HG03045 (cell line): ENCODE measurements around the gene RPL37A.

Source experiments
- ATAC-seq: cut with Tn5 transposase; IDR thresholded peaks from one replicate; pipeline ENCODE4 v1.9.1; 2021; ENCODE audit warnings: mild to moderate bottlenecking, moderate library complexity; ENCODE audit not compliant: unreplicated experiment

The RPL37A gene

DNA sequence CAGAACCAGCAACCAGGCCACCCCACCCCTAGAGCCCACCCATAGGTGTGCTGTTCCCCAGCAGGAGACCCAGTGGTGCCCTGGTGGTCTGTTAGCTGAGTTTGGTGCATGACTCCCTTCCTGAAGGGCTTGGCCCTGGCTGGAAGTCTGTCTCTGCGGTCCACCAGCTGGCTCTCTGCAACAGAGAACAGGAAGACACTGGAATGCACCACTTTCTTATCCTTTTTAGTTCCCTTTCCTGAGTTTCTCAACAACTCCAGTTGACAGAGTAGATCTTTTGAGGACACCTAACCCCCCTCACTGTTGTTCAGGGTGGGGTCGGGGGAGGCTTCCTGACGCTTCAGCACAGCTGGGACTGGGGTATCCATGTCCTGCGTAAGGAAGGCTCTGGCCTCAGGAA is 11.9 kb upstream of the RPL37A start:
- ATAC-seq: no peak

DNA sequence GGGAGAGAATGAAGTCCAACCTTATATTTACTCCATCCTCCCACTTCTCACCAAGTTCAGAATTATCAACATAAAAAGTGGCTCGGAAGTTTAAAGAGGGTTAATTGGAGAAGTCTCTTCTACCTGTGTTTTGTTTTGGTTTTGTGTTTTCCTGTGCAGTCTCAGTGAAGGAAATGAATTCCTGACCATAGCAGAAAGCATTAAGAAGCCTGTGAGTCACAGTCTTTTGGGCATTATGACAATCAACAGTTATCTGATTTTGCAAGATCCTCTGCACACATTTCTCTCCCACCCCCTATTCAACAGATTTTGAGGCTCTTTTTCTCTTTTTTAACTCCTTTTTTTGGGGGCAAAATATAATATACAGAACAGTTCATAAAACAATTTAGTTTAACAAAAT is 8.6 kb upstream of the RPL37A start:
- no peak for ATAC-seq

DNA sequence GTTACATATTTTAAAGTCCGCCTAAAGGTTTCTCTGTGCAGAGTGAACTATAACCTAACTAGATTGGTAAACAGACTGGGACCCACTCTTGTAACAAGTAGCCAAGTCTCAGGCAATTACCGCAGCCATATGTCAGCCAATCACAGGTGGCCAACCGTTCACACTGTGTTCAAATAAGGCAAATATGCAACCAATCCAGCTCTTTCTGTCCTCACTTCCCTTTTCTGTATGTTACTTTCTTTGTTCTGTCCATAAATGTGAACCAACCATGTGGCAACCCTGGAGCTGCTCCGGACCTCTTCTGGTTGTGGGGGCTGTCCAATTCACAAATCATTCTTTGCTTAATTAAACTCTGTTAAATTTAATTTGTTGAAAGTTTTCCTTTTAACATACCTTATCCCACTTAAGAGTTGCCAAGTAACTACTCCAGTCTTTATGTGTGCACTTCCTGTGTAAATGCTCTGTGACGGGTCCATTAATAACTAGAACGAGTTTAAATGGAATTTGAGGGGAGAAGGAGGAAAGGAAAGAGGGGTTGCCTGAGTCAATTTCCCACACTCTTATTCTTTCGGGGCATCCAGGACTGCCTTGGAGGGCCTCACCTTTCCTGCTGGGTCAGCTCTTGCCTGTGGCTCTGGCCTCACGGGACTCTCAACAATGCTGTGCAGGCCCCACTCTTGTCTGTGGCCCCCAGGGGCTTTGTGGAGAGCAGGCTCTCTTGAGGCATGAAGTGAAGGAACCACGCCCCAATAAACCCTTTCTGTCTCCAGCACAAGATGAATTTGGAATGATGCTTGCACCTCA is 6.6 kb upstream of the RPL37A start:
- ATAC-seq: peak; percentile 94

DNA sequence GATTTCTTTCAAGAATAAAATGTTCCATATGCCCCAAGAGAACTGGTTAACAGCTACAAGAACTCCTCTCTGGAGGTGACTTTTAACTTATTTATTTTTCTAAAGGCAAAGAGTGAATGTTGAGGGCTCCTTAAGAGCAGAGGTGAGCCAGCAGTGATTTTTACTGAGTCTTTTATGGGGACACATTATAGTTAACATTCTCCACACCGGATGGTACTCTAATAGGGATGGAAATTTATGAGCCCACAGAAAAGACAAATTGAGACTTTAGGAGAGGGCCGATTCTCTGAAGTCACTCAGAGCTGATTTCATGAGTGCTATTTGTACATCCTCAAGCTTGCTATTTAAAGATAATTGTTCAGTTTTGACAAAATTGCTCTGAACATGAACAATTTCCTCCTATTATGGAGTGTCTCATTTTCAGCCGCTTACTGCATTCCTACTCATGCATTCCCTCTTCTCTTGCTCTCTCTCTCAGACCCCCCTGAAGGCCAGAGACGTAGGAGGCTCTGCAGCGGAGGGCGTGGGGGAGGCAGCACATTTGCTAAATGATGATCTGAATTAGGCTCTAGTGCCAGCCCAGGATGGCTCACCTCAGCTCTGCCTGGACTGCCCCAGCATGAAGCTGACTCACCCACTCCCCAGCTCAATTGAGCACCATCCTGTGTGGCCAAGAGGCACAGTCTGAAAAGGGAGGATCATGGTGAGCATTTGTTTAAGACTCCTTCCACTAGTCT is 5.9 kb upstream of the RPL37A start:
- no peak for ATAC-seq

DNA sequence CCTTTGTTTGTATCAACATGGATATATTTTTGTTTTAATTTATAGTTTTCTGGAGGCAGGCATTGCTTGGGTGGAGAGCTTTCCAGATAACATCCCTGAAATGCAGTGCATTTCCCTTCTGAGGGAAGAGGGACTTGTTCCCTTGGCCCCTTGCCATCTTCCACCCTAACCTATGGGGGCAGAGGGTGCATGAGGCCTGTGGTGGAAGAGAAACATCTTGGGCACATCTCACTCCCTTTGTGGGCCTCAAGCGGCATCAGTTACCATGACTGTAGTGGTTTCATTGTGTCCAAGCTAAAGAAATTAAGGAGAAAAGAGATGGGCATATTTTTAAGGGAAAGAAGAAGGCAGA is 5.3 kb upstream of the RPL37A start:
- ATAC-seq: no peak

DNA sequence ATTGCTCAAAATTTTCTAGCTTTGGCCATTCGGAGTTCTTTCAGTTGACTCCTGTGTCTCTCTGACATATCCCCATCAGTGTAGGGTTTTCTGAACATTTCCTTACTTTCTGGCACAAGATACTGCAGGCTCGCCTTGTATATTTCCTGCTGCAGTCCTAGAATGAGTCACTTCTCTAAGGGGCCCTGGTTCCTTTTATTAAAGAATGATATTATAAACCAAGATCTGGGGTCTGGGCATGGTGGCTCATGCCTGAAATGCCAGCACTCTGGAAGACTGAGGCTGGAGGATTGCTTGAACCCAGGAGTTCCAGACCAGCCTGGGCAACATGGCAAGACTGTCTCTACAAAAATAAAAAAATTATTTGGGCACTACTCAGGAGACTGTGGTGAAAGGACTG is 3.0 kb upstream of the RPL37A start:
- no peak for ATAC-seq

DNA sequence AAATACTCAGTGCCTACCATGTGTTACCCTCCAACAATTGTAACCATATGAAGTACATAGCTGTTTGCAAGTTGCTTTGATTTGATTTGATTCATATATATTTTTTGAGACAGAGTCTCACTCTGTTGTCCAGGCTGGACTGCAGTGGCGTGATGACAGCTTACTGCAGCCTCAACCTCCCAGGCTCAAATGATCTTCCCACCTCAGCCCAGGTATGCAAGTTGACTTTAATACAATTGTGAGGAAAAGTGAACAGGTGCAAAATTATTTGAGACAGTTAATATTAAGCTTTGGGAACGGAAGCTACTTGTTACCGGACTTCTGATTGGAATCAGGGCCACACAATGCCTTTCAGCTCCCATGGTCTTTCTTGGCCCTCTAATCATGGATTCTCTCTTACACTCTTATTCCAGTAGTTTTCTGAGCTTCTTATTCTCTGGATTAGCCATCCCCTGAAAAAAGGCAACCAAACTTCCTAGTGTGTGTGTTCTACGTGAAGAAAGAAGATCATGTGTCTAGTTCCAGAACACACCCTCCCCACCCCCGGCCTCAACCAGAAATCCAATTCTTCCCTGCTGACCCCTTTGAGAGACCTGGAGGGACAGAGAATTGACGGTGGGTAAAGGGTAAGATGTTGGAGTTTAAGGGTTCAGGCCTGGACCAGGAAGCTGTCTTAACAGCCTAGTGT is 1.1 kb upstream of the RPL37A start:
- no peak for ATAC-seq

DNA sequence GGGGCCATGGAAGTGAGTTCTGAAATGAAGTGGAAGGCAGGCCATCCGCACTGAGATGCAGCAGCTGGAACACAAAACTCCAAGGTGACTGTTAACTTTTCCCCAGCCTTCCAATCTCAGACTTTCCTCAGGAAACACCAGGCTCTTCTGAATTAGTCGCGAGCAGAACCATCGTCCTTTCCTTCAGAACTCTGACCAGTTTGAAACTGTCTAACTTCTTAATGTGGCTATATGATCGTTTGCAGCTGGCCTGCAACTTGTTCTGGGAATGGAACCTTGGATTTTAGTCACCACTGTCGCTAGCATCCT is 620 bp upstream of the RPL37A start:
- ATAC-seq: no peak

DNA sequence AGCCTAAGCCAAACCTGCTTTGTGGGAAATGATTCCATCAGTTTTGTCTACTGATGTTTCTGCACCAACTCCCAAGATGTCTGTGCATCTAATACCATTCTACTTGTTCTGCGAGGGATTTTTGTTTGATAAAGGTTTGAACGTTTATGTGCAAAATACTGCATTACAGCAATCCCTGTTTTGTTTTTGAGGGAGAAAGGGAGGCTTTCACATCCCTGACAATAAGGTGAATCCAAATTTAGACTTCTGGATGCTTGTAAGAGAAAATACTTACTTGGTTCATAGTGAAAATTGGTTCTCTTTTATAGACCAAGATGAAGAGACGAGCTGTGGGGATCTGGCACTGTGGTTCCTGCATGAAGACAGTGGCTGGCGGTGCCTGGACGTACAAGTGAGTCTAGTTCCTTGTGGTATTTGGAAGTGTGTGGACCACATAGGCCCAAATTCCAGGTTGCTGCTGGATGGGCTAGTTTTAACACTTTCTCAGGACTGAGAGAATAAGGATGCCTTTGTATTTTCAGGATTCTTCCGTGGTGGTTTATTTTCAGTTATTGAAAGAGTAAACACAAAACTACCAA is 1.1 kb downstream of the RPL37A start:
- no peak for ATAC-seq

DNA sequence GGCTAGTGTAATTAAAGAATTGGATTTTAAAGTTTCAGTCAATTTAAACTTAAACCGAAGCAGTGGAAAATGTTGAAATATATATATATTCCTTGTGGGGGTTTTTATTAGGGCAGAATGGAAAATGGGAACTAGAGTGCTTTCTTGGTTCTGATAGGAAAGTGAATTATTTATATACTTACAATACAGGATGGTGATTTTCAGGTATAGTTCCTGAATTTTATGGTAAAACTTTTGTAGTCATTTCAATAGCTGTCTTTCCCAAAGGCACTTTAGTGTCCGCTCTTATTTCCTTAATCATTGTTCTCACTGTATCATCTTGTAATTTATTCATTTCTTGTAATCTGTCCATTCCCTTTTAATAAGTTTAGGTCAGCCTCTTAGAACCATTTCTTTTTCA is 1.9 kb downstream of the RPL37A start:
- no peak for ATAC-seq

DNA sequence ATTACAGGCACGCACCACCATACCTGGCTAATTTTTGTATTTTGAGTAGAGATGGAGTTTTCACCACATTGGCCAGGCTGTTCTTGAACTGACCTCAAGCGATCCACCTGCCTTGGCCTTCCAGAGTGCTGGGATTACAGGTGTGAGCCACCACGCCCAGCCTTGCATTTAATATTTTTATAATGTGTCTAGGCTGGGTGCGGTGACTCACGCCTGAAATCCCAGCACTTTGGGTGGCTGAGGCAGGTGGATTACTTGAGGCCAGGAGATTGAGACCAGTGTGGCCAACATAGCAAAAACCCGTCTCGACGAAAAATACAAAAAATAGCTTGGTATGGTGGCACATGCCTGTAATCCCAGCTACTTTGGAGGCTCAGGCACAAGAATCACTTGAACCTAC is 3.2 kb downstream of the RPL37A start:
- no peak for ATAC-seq

DNA sequence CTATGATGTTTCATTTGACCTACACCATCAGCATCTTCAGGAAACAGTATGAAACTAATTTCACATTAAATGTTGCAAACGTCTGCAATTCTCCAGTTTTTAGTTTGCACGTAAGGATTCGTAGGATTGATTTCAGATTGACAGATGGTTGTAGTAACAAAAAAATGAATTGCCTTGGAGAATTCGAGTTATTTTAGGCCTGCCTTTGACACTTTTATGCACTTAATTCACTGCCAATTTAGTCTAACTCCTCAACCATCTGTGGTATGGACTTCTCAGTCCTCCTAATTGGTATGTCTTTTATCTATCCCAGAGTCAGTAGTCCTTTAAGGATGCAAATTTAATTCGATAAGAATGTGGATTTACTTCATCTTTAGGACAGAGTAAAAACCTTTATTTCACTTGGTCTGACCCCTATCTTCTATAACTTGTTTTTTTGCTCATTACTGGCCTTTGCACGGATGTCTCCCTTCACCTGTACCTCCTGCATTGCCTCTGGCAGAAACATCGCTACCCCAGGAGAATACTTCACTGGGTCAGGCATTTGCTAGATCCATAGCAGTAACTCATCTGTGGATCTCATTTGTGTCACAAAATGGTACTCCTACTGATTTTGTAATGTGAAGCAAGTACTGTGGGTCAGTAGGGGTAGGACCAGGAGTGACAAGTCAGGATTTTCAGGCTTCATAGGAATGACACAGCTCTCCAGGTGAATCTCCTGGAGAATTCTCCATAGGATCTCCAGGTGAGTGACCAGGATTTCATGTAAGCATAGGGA is 3.9 kb downstream of the RPL37A start:
- no peak for ATAC-seq

DNA sequence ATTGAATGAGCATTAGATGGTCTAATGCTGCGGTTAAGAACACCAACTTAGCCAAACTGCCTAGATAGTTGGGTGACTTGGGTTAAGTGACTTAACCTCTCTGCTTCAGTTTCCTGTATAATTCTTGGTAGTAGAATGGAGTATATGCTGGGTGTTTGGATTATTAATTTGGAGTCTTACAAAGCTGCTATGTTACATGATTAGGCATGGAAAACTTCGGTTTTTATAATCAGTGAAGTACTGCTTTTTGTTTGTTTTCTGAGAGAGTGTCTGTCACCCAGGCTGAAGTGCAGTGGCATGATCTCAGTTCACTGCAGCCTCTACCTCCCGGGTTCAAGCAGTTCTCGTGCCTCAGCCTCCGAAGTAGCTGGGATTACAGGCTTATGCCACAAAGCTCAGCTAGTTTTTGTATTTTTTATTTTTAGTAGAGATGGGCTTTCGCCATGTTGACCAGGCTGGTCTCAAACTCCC is 4.5 kb downstream of the RPL37A start:
- no peak for ATAC-seq

DNA sequence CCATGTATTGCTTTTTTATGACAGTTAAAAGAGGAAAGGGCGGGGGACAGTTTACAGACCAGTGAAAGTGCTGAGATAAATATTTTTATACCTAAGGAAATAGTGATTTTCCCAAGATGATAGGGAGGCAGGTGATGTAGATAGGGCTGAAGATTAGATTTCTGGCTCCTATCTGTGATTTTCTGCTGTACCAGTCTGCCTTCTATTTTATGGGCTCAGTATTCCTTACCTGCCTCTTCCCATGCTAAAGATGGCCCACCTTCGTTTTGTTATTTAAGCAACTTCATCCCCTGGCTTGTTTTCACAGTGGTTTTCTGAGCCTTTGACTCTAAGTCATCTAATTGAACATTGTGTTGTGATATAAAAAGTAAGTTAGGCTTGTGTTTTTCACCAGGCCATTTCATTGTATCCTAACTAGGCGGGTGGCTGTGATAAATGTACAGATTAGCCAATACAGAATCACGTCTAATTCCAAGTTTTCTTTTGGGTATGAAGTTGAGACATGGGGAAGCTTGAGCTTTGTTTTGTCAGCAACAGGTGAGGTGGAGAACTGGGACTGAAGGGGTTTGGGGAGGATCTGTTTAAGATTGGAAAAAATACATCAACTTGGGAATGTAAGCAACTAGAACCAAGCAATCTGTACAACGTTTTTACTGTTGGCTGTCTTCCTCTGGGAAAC is 5.2 kb downstream of the RPL37A start:
- no peak for ATAC-seq

DNA sequence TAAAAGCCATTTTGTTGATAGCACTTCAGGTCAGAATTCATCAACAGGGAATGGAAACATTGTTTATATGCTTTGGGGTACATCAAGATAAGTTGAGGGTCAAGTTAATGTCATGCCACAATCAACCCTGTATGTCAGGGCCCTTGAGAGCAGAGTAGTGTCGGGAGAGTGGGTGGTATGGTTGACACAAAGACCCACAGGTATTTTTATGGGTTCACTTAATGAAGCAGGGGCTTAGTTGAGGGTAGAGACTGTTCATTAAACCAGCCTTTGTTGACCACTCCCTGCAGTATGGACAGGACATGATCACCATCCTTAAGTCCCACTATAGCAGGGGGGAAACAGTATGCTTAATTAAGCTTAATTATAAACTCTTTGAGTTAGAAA is 5.7 kb downstream of the RPL37A start:
- ATAC-seq: no peak

DNA sequence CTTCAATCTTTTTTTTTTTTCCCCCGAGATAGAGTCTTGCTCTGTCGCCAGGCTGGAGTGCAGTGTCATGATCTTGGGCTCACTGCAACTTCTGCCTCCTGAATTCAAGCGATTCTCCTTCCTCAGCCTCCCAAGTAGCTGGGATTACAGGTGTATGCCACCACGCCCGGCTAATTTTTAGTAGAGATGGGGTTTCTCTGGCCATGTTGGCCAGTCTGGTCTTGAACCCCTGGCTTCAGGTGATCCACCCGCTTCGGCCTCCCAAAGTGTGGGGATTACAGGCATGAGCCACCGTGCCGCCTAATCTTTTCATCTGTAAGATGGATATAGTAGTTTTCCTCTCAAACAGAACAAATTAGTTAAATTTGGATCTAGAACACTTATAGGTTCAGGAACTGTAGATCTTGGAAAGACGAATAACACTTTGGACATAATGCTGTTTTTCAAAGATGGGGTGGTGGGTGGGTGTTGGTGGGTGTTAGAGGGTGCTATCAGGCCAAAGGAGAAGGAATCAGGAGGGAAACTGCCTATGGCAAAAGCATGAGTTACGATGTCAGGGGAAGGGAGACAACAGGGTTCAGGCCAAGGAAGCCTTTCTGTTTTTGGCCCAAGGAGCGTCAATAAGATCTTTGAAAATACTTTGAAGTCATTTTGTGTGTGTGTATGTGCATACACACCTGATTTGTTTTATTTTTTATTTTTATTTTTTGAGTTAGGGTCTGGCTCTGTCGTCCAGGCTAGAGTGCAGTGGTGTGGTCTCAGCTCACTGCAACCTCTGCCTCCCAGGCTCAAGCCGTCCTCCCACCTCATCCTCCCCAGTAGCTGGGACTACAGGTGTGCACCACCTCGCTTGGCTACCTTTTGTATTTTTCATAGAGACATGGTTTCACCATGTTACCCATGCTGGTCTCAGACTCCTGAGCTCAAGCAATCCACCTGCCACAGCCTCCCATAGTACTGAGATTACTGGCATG is 6.8 kb downstream of the RPL37A start:
- no peak for ATAC-seq

DNA sequence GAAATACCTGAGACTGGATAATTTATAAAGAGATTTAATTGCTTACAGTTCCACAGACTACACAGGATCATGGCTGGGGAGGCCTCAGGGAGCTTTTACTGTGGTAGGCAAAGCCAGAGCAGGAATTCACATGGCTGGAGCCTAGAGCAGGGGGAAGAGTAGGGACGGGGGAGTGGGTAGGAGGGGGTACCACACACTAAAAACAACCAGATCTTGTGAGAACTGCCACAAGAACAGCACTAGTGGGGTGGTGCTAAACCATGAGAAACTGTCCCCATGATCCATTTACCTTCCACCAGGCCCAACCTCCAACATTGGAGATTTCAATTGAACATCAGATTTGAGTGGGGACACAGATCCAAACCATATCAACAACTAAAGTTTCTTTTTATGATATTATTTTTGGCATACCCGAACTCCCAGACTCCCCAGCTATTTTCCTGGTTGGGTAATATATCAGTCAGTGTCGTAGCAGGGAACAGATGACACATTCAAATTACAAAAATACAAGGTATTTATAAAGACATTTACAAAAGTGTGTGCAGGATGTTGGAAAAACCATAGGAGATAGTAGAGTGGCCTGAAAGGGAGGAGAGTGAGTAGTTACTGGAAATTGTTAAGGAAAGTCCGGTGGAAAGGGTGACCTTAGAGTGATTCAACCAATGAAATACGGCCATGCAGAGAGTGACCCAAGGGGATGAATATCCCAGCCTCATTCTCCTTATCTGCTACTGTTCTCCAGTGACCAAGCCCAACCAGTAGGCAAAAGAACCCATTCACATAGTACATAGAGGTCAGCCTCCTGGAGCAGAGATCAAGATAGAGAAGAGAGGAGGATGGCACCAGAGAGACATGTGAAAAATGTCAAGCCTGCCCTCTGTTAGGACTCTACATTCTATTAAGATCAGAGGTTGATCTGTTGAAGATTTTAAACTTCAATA is 8.8 kb downstream of the RPL37A start:
- no peak for ATAC-seq

DNA sequence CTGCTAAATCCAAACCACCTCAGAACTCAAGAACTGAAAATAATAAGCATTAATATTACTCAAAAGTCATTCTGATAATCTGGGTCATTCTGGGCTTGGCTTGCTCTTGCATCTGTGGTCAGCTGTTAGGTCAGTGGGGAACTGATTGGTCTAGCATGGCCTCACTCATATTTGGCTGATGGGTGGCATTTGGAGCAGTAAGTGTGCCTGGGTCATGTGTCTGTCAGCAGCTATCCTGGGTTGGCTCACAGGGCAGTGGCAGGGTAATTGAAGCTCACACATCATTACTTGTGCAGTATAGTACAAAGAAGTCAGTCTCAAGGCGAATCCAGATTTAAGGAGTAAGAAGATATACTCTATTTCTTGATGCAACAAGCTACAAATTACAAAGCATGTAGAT is 9.6 kb downstream of the RPL37A start:
- no peak for ATAC-seq
